GM19455 (cell line): Measurements from ENCODE around the gene TBC1D2B.
"Not testable (repeated sequence)": the region's sequence is repeated elsewhere in the genome, so short reads cannot be mapped to it uniquely, and the experiment has no call there.

ENCODE experiments used
- ATAC-seq: cut with Tn5 transposase; IDR thresholded peaks from one replicate; pipeline ENCODE4 v1.9.1; 2021; ENCODE audit not compliant: unreplicated experiment

The TBC1D2B gene

DNA sequence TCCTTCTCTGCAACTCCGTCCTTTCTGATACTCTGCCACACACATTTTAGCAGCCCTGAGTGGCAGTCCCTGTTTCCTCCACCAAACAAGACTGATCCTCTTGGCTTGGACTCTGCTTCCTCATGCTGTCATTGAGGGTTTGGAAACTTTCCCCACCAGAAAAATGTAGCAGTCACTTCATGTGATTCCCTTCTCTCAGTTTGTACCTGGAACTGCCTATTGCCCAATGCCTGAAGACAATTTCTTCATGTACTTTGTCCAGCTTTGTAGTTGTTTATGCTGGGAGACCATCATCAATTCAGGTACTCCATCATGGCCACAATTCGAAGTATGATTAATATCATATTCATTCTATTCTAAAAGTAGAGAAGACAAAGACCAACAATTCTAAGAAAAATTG is 119.5 kb downstream of the TBC1D2B start:
- not testable (repeated sequence) for ATAC-seq

DNA sequence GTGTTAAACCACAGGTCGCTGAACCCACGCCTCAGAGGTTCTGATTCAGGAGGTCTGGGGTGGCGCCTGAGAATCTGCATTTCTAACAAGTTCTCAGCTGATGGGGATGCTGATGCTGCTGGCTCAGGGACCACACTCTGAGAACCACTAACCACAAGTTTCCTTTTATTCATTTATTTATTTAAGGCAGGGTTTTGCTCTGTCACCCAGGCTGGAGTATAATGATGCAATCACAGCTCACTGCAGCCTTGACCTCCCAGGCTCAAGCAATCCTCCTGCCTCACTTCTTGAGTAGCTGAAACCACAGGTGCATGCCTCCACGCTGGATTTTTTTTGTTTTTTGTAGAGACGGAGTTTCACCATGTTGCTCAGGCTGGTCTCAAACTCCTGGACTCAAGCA is 123.6 kb downstream of the TBC1D2B start:
- ATAC-seq: not testable (repeated sequence)

DNA sequence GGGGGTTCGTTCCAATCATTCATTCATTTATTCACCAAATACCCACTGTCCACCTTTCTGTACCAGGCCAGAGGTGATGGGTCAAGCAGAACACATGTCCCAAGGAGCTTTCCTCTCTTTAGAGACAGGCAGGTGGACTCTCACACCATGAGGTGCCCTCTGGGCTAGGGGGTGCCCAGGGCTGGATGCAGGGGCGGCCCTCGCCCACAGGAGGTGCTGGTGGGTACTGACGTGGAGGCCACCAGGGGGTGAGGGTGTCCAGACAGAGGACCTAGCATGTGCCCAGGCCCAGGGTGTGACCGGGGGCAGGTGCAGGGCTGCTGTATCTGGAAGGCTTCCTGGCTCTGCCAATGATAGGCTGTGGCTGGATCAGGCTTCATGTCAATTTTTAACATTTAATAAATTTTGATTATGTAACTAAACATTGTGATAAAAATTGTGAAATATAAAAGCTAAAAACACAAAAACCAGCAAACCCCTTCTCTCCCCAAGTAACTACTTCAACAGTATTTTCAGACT is 124.5 kb downstream of the TBC1D2B start:
- ATAC-seq: not testable (repeated sequence)

DNA sequence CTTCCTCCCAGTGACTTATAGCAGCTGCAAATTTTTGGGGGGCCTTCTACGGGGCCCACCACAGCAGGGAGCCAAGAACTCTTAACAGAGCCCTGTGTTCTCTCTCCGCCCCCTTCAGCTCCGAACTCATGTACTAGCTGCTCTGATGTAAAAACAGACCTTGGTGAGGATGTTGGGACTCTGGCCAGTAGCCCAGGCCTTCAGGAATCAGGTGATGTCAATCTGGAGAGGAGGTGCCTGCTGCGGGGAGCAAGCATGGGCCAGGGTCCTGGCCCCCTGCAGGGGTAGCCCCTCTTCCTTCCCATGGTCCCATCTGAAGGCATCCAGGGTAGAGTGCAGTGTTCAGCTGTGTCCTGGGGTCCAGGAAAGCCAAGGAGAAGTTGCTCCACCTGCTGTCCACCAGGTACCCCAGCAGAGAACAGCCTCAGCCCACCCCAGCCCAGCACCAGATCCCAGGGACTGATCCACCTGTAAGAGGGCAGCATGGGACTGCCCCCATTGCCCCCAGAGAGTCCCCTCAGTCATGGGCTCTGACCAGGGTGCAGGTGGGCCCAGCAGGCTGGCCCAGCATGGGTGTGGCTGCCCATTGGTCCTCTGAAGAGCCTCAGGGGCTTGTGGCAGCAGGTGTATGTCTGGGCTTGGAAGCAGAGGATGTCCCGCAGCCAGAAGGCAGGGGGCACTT is 126.3 kb downstream of the TBC1D2B start:
- ATAC-seq: not testable (repeated sequence)

DNA sequence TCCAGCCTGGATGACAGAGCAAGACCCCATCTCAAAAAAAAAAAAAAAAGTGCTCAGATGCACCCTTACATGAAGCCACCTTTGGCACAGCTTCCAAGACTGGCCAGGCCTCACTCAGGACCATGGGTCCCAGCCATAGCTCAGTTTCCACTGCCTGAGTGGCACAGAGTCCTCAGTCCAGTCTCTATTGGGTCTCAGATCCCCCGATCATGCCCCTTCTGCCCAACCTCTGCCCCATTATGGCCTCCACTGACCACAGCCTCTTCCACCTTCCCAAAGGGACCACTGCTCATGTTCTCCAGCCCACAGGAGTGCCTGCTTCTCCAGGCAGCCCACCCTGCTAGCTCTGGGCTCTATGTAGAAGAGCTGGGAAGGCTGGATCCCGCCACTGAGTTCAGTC is 127.0 kb downstream of the TBC1D2B start:
- ATAC-seq: not testable (repeated sequence)

DNA sequence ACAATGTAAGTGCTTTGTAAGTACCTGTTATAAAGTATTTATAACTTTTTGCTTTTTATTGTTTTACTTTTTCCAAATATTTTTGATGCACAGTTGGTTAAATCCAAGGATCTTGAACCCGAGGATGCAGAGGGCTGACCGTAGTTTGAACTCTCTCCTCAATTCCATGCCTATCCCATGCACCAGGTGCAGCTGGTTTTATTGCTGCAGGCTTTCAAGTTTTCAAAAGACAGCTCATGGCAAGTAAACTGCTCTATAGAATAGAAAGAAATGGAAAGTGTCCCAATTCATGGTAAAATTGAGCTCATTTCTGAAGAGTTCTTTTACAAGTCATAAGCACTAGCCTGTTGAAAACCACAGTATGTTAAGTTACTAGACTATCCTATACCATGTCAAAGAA is 131.9 kb downstream of the TBC1D2B start:
- no peak for ATAC-seq
